Measurements from ENCODE around the gene PAXIP1.

GRCh38 chr7:154967401-154967955, 35.4 kb downstream of the PAXIP1 start:
- TF ChIP-seq CTCF (IDR thresholded peaks at IDR 0.05; ENCODE audit: low read length) (no peak), EZH2phosphoT487 (IDR thresholded peaks at IDR 0.05; ENCODE audit: low read length) (no peak), EZH2 (optimal IDR thresholded peaks at IDR 0.05; ENCODE audit: low read depth, low read length) (no peak)

All from MM.1S (cell line).